Panc1 (cell line): ENCODE measurements around the gene KIF3A.

ENCODE experiments used
- CTCF ChIP-seq: fragments of 450-650 bp; IDR thresholded peaks from 2 replicates; pipeline ENCODE4 v1.5.1; 2017; ENCODE audit warnings: mild to moderate bottlenecking
- POLR2AphosphoS5 ChIP-seq: IDR thresholded peaks from 2 replicates; pipeline ENCODE4 v1.6.1; 2012; ENCODE audit warnings: mild to moderate bottlenecking, low read depth, low read length, moderate library complexity
- REST ChIP-seq, 2 experiments: IDR thresholded peaks; 2 replicates each; pipeline ENCODE4 v1.6.1; 2011 to 2012; ENCODE audit warnings: low read depth in 2 of 2, control low read depth in 1 of 2, low read length in 1 of 2, mild to moderate bottlenecking in 1 of 2, moderate library complexity in 1 of 2; ENCODE audit not compliant: insufficient read depth in 1 of 2
- TCF7L2 ChIP-seq: IDR thresholded peaks from 2 replicates; pipeline ENCODE4 v1.6.1; 2011; ENCODE audit warnings: mild to moderate bottlenecking, low read depth, low read length, inconsistent platforms

DNA sequence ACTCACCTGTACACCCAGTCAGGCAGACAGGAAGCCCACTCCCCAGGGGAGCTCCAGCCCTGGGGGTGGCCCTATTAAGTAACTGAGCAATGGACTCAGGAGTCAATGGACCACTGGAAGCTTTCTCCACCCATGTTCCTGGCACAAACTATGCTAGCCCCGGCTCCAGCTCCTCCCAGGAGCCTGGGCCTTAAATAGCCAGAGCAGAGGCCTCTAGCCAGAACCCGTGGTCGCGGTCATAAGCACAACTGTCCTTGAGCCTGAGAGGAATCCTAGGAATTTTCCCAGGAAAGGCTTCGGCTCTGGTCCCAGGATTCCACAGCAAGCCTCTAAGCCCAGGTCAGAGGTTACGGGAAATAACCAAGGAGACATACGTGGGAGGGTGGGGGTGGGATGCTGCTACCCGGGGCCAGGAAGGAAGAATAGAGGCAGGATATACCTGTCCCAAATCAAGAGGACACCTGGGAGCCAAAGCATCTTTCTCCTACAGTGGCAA, 34.2 kb upstream of the KIF3A start:
- TF ChIP-seq CTCF (no peak), POLR2AphosphoS5 (no peak), REST (IDR thresholded peaks at IDR 0.05; ENCODE audit: insufficient read depth in 1 of 2, low read depth in 2 of 2, low read length in 1 of 2) (no peak), TCF7L2 (no peak)
